GM18951 (cell line): ENCODE data around the gene ROBO2.

Experiments used
- POLR2A ChIP-seq: IDR thresholded peaks from 4 replicates; pipeline ENCODE4 v1.6.1; 2011; ENCODE audit warnings: mild to moderate bottlenecking; ENCODE audit not compliant: insufficient read length, insufficient read depth; ENCODE audit errors: extremely low read depth
- in situ Hi-C: fragments of 300-500 bp; cut with MboI; formaldehyde crosslinking; loops from one replicate; pipeline ENCODE4 v1.12.0; 2022; ENCODE audit warnings: low sequenced_read_pairs, mixed read lengths, inconsistent platforms; ENCODE audit not compliant: unreplicated experiment

Gene ROBO2

DNA sequence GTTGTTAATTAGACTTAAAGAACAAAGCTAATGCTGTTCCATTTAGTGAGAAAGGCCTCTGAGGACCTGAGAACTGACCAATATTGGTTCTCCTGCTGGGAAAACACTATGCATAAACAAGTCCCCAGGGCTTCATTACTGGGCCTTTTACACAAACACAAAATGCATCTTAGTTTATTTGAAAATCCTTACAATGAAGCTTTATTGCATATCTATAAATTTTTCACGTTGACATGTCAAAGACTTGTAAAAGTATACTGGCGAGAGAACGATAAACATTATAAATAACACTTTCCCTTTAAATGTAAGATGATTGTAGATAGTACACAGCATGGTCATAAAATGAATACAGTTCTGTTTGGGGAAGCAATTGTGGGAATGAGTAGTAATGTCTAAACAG lies 151.7 kb downstream of the ROBO2 start:
- no peak for TF ChIP-seq POLR2A
- in situ Hi-C loops, result no loop called here

DNA sequence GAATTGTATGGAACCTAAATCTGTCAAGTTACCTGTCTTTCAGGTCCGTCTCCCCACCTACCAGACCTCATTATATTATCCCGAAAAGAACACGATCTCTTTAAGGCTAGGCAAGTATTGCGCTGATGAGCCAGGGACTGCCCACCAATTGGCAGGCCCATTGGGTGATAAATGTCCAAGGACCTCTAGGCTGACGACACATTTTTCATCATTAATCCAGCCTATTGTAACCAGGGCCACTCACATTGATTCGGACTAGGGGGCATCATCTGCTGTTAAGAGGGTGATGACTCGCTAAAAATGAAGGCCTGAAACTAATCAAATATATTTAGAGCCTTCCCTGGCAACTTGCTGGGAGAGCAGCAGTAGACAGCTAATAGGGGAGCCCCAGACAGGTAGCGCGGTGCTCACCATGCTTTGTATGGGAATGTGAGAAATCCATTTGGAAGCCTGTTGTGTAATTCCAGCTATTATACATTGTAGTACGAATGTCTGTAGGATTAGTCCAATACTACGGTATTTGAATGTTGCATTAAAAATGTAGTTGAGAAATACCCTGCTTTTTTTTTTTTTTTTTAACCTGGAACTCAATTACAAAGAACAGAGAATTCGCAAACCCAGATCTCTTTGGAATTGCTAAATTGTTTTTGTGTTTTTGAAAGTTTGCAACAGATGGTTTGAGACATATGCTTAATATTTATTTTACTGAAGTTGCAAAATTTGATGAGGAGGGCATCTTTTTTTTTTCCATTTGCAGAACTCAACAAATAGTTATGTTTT lies 156.1 kb downstream of the ROBO2 start:
- TF ChIP-seq POLR2A, result no peak
- in situ Hi-C loops, result no loop called here

DNA sequence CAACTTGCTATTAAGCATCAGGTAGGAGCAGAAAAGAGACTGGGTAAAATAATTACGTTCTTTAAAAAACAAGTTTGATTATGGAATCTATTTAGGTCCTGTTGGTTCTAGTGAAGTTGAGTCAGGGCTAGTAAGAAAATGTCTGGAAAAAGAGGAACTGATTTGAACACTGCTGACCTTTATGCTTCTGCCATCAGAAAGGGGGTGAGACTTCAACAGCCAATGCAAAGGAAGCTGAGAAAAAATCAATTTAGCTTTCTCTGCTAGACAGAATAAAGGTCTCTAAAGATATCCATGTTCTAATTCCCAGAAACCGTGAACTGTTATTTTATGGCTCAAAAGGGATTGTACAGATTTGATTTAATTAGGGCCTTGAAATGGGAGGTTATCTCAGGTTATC lies 157.5 kb downstream of the ROBO2 start:
- in situ Hi-C loops, result no loop called here

DNA sequence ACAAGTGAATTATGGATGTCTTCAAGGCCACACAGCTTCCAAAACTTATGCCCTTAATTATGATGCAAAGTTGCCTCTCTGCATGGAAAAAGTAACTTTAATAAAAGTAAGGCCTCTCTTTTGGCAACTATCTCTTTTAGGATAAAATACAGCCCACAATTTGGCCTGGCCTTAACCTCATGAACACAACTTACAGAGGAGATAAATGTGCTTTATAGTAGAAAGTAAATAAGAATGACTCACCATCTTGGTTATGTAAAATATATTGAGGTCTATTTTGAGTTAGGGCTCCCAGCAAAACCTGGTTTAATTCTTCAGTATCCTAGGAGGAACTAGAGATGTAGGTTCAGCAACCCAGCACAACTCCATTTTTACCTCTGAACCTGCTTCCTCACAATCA lies 164.0 kb downstream of the ROBO2 start:
- in situ Hi-C loops, result no loop called here
- TF ChIP-seq POLR2A, result no peak

More for the DNA sequence above, 157.5 kb downstream of the ROBO2 start:
- TF ChIP-seq POLR2A, result no peak

DNA sequence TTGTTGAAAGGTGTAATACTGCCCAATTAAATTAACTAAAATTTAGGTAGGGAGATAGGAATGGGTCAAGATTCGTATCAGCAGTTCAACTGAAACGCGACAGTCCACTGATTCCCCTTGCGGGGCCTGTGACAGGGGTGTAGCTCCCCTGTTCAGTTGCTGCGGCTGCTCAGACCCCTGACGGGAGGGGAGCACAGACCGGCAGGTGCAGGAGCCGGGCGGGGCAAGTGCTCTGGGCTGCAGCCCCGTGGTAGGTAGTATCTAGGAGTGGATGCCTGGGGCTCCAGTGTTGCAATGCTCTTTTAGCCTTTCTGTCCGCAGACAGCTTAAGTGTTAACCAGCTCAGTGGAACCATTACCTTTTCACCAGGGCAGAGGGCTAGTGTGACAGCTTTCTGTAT lies 164.9 kb downstream of the ROBO2 start:
- in situ Hi-C loops, result no loop called here
- TF ChIP-seq POLR2A, result no peak

DNA sequence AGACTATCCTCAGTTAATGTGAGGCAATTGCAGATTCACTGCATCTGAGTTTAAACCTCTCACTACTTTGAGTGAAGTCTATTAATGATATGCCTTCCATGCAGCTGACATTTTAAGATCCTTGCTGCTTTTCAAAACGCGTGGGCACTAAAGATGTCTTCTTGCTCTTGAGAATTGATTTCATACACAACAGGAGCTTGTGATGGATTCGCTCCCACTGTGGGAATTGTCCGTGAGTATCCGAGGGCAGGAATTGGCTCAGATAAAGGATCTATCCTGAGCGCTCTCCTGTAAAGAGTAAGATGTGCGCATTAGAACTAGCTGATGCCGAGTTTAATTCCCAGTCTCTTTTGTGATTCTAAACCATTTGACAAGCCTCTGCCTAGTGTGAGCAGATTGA lies 167.9 kb downstream of the ROBO2 start:
- TF ChIP-seq POLR2A, result no peak
- in situ Hi-C loops, result no loop called here

DNA sequence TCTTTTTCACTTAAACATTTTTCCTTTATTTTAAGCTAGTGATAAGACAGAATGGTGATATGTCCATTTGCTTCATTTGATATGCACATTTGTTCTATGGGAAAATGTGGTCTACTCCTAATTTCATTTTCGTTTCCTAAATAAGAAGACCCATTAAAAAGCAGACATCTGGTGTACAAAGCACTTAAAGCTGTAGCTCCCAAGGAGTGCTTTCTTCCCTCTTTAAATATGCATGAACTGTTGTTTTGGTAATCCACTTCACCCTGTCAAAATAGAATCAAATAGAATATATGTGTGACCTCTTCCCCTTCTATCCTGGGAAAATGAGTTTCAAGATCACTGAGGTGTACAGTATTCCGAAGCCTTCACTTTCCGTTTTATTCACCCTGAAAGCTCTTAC lies 182.8 kb downstream of the ROBO2 start:
- in situ Hi-C loops, result no loop called here
- TF ChIP-seq POLR2A, result no peak

DNA sequence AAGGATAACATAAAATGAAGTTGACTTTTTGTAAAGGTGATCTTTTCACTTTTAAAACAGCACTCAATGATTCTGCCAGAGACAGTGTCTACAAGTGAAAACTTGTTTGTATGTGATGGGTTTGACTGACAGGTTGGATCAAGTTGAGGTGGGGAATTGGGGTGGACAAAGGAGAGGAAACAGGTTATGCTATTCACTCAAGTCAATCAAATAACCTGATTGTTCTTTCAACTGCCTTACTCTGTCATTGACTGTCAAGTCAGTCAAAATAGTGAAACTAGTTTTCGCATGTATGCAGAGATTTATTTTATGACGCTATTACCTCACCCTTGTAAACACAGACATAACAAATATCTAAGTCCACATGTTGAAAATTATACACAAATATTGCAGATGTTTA lies 187.7 kb downstream of the ROBO2 start:
- TF ChIP-seq POLR2A, result no peak
- in situ Hi-C loops, result no loop called here

DNA sequence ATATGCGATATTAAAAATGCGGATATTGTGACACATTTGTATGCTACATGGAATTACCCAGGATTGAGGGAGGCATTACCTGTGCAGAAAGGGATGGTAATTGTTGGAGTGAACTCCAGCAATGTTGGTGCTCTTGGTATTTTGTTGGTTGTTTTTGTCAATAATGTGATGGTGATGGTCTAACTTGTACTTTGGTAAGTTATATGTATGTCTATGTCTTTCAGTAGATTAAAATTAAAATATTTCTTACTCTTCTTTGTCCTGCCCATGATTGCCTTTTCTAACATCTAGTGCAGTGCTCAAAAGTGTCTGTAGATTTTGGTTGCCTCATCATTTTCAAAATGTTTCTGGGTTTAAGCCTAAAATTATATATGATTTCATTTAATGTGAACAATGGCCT lies 192.7 kb downstream of the ROBO2 start:
- TF ChIP-seq POLR2A, result no peak
- in situ Hi-C loops, result no loop called here

DNA sequence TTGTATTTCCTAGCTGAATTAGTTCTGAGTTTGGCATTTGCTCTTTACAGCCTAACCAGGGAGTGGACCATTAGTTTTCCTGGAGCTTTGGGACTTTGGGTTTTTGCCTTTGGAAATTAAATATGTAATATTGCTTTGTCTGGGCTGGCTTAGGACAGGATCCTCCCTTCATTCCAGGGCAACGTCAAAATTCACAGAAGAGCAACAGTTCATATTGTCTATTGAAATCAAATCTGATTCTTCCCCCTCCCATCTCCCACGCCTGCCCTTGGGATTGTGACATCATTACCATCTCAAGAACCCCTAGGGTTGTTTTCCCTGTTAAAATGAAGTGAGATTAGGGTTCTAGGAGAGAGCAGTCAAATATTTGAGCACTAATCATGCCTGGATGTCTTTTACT lies 194.1 kb downstream of the ROBO2 start:
- TF ChIP-seq POLR2A, result no peak
- in situ Hi-C loops, result no loop called here

DNA sequence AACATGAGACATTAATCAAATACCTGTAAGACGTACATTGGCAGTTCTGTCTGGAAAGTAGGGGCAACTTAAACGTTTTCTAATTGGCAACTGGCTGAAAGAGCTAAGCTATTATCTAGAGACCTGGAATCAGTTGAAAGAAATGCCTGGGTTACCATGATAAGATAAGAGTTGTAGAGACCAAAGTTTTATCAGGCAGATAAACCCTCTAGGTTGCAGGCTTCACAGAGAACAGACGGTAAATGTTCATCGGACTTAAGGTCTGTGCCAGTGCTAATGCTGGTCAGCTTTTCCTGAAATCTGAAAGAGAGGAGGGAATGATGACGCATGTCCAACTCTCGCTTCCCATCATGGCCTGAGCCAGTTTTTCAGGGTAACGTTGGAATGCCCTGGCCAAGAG lies 196.2 kb downstream of the ROBO2 start:
- in situ Hi-C loops, result no loop called here
- TF ChIP-seq POLR2A, result no peak

DNA sequence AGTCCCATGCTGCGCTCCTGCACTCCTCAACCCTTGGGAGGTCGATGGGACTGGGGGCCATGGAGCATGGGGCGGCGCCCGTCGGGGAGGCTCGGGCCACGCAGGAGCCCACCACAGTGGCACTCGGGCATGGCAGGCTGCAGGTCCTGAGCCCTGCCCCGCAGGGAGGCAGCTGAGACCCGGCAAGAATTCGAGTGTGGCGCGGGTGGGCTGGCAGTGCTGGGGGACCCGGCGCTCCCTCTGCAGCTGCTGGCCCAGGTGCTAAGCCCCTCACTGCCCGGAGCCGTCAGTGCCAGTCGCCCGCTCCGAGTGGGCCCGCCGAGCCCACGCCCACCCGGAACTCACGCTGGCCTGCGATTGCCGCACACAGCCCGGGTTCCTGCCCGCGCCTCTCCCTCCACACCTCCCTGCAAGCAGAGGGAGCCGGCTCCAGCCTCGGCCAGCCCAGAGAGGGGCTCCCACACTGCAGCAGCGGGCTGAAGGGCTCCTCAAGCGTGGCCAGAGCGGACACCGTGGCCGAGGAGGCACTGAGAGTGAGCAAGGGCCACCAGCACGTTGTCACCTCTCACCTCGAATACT lies 200.3 kb downstream of the ROBO2 start:
- in situ Hi-C loops, result no loop called here
- no peak for TF ChIP-seq POLR2A

DNA sequence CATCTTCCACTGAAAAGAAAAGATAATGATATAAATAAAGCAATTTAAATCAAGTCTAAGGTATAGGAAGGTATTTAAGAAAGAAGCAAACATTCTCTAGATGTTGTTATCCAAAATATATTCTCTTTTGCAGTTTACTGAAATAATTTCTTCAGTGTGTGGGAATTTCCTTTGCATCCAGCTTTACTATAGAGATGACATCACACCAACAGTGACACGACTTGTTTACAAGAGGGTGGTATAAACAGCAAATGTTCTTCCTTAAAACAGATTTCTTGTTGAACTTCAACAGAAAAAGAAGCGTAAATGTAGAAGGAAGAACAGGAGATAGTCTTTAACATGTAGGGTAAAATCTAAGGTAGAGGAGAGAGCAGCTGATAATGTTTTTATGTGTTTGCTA lies 202.5 kb downstream of the ROBO2 start:
- in situ Hi-C loops, result no loop called here
- no peak for TF ChIP-seq POLR2A

DNA sequence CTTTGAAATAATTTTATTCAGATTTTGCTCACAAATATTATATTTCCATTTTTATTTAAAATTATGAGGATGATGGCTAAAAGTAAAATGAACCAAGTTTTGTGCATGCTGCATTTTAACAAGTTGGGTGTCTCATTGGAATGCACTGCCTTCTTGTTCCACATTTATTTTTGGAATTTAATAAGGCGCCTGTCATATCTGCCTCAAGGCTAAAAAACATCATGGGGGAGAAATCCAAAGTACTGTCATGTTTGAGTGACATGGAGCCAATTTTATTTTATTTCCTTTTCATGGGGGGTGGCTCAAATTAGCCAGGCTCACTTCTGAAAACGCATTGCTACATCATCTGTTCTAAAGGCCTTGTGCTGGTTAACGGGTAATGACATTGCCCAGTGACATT lies 205.1 kb downstream of the ROBO2 start:
- no peak for TF ChIP-seq POLR2A
- in situ Hi-C loops, result no loop called here
